Epithelial cell of esophagus (primary cell): ENCODE measurements around the gene AOPEP.
"Not testable (repeated sequence)": the region's sequence is repeated elsewhere in the genome, so short reads cannot be mapped to it uniquely, and the experiment has no call there.

ENCODE experiments used
- DNase-seq: peaks from one replicate; pipeline ENCODE4 v3.0.0; 2010; ENCODE audit warnings: low read depth
- H3K4me3 ChIP-seq: 2 replicates; pipeline ENCODE4 v1.5.1; 2011; ENCODE audit warnings: mild to moderate bottlenecking, low read length, control low read depth
- TF ChIP-seq, protein P1 (sequence below): IDR thresholded peaks from 2 replicates; pipeline ENCODE4 v1.5.1; 2011; ENCODE audit warnings: low read depth, mild to moderate bottlenecking, low read length, control low read depth, inconsistent platforms; ENCODE audit not compliant: insufficient read depth; ENCODE audit errors: missing control alignments

AOPEP gene

DNA sequence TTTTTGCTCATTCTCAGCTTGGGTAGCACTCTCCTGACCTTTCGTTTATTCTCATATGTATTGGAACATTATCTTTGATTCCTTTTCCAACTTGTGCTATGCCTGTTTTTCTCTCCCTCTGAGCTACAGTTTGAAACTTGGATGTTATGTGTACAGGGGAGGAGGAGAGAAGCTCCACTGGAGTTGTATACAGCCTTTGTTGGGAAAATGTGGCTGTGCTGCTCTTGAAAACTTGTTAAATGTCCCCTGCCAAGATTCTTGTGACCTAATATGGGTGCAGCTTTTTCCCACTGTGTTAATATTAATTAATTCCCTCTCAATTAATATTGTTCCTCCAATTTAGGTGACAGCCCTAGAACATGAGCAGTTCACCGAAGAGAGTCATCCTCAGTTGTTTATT lies 235.4 kb downstream of the AOPEP start:
- no peak overlapping the region for H3K4me3 ChIP-seq
- TF ChIP-seq, protein P1, sequence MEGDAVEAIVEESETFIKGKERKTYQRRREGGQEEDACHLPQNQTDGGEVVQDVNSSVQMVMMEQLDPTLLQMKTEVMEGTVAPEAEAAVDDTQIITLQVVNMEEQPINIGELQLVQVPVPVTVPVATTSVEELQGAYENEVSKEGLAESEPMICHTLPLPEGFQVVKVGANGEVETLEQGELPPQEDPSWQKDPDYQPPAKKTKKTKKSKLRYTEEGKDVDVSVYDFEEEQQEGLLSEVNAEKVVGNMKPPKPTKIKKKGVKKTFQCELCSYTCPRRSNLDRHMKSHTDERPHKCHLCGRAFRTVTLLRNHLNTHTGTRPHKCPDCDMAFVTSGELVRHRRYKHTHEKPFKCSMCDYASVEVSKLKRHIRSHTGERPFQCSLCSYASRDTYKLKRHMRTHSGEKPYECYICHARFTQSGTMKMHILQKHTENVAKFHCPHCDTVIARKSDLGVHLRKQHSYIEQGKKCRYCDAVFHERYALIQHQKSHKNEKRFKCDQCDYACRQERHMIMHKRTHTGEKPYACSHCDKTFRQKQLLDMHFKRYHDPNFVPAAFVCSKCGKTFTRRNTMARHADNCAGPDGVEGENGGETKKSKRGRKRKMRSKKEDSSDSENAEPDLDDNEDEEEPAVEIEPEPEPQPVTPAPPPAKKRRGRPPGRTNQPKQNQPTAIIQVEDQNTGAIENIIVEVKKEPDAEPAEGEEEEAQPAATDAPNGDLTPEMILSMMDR = no peak
- DNase-seq = no peak

DNA sequence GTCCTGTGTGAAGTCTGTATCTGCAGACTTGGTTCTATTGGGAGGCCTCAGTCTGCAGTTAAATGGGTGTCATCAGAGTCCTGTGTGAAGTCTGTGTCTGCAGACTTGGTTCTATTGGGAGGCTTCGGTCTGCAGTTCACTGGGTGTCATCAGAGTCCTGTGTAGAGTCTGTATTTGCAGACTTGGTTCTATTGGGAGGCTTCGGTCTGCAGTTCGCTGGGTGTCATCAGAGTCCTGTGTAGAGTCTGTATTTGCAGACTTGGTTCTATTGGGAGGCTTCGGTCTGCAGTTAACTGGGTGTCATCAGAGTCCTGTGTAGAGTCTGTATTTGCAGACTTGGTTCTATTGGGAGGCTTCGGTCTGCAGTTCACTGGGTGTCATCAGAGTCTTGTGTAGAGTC lies 239.1 kb downstream of the AOPEP start:
- H3K4me3 ChIP-seq, DNase-seq: not testable (repeated sequence)

DNA sequence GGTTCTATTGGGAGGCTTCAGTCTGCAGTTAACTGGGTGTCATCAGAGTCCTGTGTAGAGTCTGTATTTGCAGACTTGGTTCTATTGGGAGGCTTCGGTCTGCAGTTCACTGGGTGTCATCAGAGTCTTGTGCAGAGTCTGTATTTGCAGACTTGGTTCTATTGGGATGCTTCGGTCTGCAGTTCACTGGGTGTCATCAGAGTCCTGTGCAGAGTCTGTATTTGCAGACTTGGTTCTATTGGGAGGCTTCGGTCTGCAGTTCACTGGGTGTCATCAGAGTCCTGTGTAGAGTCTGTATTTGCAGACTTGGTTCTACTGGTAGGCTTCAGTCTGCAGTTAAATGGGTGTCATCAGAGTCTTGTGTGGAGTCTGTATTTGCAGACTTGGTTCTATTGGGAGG lies 239.5 kb downstream of the AOPEP start:
- not testable (repeated sequence) for DNase-seq, H3K4me3 ChIP-seq

DNA sequence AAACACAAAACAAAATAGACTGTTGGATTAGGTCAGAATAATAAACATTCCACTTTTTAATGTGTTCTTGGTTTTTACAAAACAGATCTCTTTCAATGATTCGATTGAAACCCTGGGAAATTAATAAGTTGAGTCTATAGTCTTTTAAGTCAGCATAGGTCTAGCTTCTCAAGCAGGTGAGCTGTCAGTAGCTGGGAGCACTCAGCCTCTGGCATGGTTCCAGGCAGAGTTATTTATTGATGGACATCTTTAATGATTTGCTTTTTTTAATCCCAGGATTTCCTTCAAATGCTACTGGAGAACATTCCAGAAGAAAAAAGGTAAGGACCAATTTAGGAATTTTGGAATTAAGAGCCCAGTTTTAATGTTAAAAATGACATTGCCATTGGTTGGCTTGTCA lies 241.0 kb downstream of the AOPEP start:
- no peak overlapping the region for H3K4me3 ChIP-seq
- no peak for DNase-seq
- TF ChIP-seq, protein P1 = no peak

DNA sequence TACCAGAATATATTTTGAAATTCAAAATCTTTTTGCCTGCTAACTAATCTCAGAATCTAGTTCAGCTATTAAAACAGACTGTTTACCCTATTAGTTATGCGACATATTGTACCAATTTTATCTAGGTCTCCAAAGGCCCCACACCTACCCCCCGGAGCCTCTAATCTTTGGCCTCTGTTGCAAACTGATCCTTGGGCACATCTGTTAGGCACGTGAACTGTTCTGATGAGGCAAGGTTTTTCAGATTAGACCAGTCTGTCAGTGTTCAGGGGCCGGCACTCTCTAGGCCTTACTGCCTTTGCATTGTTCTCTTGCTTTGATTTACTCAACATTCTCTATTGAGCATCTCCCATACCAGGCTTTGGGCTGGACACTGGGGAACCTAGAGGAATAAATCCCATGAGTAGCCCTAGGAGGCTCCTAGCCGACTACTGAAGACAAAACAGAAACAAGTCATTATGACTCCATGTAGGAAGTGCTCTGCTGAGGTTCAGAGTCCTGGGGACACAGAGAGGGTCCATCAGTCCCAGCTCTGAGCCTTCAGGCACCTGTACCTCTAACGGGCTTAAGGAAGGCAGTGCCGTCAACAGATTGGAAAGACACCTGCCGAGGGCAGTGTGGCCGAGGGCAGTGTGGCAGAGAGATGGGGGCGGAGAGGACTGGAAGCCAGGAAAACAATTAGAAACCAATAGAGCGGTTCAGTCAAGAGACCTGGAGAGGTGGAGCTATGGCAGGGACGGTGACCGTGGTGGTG lies 245.1 kb downstream of the AOPEP start:
- no peak for DNase-seq
- TF ChIP-seq, protein P1 = no peak
- H3K4me3 ChIP-seq = no peak overlapping the region

DNA sequence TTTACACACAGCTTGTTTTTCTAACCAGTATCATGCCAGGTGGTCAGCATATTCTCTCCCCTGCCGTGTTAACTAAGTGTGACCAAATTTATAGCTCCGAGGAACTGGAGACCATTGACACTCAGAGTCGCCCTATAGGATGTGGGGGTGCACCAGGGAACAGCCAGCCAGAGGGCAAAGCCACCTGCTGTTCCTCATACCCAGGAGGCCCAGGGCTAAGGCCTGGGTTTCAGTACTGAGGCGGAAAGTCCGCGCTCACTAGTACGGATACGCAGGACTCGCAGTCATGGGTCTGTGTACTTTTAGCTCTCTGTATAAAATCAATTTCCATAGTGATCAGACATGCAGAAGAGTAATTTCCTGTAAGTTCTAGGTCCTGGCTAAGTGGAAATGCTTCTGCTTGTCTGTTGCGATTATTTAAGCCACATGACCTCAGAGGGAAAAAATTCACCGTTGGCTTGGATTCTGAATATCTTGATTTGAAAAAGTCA lies 247.0 kb downstream of the AOPEP start:
- no peak overlapping the region for H3K4me3 ChIP-seq
- DNase-seq = no peak
- TF ChIP-seq, protein P1 = no peak

DNA sequence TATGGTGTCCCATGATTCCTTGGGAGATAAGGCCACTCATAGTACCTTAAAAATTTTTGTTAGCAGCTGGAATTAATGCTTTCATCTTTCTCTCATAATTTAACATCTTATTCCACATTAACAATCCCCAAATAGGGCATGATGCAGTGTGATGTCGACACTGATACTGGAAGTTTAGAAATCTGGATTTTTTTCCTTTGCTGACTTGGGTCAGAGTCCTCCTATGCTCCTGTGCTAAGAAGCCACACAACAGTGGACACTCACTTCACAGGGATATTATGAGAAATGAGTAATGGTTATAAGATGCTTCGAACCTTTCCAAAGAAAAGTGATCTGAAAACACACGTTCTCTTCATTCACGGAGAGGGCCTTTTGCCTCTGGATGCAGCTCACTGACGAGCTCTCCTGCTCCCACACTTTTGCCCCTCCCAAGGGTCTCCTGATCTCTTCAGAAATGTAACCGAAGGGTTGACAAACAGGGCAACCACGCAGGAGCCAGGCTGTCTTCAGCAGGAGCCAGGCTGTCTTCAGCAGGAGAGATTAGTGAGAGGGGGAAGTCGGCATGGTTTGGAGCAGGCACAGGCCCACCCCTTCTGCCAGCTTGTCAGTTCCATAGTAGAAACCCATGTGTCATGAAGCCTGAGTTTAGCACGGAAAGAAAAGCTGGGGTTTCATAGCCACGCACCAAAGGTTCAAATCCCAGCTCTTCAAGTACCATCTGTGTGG lies 247.8 kb downstream of the AOPEP start:
- no peak for DNase-seq
- TF ChIP-seq, protein P1 = no peak
- H3K4me3 ChIP-seq = no peak overlapping the region

DNA sequence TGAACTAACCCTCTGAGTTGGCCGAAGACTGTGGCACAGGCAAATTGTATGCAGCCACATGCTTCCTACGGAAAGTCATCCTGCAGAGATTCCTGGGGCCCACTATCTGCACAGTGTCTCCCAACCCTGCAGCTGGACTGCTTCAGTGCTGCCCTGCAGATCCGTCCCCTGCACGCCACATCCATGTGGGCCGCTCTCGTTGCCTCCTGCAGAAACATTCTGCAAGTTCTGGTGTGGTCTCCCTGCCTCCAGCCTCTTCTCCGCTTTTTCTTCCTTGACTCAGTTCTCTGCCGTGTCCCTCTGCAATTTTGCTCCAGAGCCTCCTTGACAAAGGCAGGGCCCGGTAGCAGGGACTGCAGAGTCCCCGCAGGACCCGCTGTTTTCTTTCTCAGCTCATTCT lies 249.0 kb downstream of the AOPEP start:
- H3K4me3 ChIP-seq = no peak overlapping the region
- no peak for DNase-seq
- TF ChIP-seq, protein P1 = no peak
